NB4 (cell line): Measurements from ENCODE around the gene MAD1L1.

Experiments
- POLR2A ChIP-seq: IDR thresholded peaks from 2 replicates; pipeline ENCODE4 v1.6.1; 2011; ENCODE audit warnings: mild to moderate bottlenecking; ENCODE audit not compliant: insufficient read length; ENCODE audit errors: extremely low read depth
- TF ChIP-seq, protein P1 (sequence below): IDR thresholded peaks from one replicate; pipeline ENCODE4 v1.5.1; 2012; ENCODE audit warnings: low read depth, low read length

DNA sequence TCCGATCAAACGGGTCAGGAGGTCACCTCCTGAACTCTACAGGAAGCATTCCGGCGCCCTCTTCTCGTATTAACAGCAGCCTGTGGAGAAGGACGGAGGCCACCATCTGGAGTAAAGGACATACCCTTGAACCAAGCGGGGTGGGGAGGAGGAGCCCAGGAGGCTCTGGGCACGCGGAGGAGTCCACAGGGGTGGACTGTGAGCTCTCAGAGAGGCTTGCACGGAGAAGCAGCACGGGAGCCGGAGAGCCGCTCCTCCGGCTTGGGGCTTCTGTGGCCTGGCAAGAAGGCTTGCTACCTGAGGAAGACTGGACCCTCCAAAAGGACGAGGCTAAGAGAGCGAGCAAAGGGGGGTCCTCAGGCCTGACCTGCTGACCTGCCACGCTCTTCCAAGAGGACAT, 77.9 kb downstream of the MAD1L1 start:
- no peak for TF ChIP-seq POLR2A
- TF ChIP-seq, protein P1, sequence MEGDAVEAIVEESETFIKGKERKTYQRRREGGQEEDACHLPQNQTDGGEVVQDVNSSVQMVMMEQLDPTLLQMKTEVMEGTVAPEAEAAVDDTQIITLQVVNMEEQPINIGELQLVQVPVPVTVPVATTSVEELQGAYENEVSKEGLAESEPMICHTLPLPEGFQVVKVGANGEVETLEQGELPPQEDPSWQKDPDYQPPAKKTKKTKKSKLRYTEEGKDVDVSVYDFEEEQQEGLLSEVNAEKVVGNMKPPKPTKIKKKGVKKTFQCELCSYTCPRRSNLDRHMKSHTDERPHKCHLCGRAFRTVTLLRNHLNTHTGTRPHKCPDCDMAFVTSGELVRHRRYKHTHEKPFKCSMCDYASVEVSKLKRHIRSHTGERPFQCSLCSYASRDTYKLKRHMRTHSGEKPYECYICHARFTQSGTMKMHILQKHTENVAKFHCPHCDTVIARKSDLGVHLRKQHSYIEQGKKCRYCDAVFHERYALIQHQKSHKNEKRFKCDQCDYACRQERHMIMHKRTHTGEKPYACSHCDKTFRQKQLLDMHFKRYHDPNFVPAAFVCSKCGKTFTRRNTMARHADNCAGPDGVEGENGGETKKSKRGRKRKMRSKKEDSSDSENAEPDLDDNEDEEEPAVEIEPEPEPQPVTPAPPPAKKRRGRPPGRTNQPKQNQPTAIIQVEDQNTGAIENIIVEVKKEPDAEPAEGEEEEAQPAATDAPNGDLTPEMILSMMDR, result no peak
